ENCODE measurements around the gene CFH. TPM values are rescaled to one million over a fixed set of nuclear protein-coding genes. Genes with fewer than 3 reads are reported as not detected.

Gene CFH
- total RNA-seq, 4 donors from 2014 or later = 65.1 to 285 (median 127) TPM

GRCh38 chr1:196678510-196678884 is 26.7 kb downstream of the CFH start:
- TF ChIP-seq, protein P1, sequence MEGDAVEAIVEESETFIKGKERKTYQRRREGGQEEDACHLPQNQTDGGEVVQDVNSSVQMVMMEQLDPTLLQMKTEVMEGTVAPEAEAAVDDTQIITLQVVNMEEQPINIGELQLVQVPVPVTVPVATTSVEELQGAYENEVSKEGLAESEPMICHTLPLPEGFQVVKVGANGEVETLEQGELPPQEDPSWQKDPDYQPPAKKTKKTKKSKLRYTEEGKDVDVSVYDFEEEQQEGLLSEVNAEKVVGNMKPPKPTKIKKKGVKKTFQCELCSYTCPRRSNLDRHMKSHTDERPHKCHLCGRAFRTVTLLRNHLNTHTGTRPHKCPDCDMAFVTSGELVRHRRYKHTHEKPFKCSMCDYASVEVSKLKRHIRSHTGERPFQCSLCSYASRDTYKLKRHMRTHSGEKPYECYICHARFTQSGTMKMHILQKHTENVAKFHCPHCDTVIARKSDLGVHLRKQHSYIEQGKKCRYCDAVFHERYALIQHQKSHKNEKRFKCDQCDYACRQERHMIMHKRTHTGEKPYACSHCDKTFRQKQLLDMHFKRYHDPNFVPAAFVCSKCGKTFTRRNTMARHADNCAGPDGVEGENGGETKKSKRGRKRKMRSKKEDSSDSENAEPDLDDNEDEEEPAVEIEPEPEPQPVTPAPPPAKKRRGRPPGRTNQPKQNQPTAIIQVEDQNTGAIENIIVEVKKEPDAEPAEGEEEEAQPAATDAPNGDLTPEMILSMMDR (IDR thresholded peaks at IDR 0.05) = no peak
- no peak for DNase-seq (ENCODE audit: low spot score)

GRCh38 chr1:196680107-196680506 is 28.3 kb downstream of the CFH start:
- DNase-seq (ENCODE audit: low spot score) = no peak
- TF ChIP-seq, protein P1 (IDR thresholded peaks at IDR 0.05) = no peak
- ATAC-seq (ENCODE audit: low FRiP score) = no peak

More at GRCh38 chr1:196678510-196678884, 26.7 kb downstream of the CFH start:
- ATAC-seq (ENCODE audit: low FRiP score) = no peak

DNA sequence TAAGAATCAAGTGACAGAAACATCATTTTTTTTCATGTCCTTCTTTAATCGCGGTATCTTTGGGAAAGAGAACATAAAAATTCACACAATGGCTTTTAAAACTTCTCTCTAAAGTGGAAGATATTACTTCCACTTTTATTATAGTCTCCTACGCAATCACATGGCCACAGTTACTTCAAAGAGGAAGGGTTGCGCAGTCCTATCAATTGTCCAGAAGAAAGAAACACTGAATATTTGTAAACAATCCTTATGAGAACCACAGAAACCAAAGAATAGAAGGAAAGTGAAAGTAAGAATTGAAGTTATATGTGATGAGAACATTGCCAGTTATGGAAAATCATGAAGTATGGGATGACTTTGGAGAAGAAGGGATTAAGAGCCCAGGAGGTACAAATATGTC is 32.6 kb downstream of the CFH start:
- ATAC-seq (ENCODE audit: low FRiP score) (no peak), DNase-seq (ENCODE audit: low spot score) (no peak)
- TF ChIP-seq, protein P1 (IDR thresholded peaks at IDR 0.05) = no peak

GRCh38 chr1:196685506-196685905 is 33.7 kb downstream of the CFH start:
- no peak for DNase-seq (ENCODE audit: low spot score)
- ATAC-seq (ENCODE audit: low FRiP score) = no peak
- TF ChIP-seq, protein P1 (IDR thresholded peaks at IDR 0.05) = no peak

DNA sequence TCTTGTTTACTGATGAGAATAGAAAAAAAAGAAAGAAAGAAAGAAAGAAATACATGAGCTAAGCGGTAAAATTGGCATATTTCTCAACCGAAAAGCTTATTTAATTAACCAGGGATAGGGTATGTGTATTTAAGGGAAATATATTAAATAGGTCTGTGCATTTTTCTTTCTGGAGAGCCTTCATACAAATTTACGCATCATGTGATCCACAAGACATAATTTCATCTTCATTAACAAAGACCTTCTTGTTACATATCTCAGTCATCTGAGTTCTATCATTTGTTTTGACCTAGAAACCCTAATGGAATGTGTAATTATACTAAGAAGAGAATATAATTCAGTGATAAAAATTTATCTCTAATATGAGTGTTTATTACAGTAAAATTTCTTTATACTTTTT is 37.2 kb downstream of the CFH start:
- ATAC-seq (ENCODE audit: low FRiP score) (no peak), DNase-seq (ENCODE audit: low spot score) (no peak)
- TF ChIP-seq, protein P1 (IDR thresholded peaks at IDR 0.05) = no peak

- ATAC-seq (ENCODE audit: low FRiP score) = no peak
These were observed 38.7 kb downstream of the CFH start for GRCh38 chr1:196690582-196690981.

GRCh38 chr1:196698993-196699392 is 47.1 kb downstream of the CFH start:
- no peak for DNase-seq (ENCODE audit: low spot score)
- TF ChIP-seq, protein P1 (IDR thresholded peaks at IDR 0.05) = no peak
- no peak for ATAC-seq (ENCODE audit: low FRiP score)

More at GRCh38 chr1:196690582-196690981, 38.7 kb downstream of the CFH start:
- no peak for DNase-seq (ENCODE audit: low spot score)
- TF ChIP-seq, protein P1 (IDR thresholded peaks at IDR 0.05) = no peak
